GM19397 (cell line): Measurements from ENCODE around the gene CFLAR.

Experiments used
- ATAC-seq: cut with Tn5 transposase; IDR thresholded peaks from one replicate; pipeline ENCODE4 v1.9.1; 2021; ENCODE audit warnings: mild to moderate bottlenecking, moderate library complexity; ENCODE audit not compliant: unreplicated experiment

Gene CFLAR

DNA sequence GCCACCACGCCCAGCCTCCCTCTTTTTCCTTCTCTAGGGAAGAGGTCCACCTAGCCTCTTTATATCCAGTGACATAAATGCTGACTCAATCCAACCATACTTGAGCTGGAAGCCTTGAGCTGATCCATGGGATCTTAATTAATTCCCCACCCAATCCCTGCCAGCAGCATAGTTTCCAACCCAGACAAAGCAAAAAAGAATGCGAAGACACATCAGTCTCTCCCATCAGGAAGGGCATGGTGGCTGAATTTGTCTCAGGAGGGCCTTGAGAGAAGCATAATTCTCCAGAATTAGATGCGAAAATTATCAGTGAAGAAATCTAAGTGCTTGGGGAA lies 89.5 kb downstream of the CFLAR start:
- no peak for ATAC-seq

DNA sequence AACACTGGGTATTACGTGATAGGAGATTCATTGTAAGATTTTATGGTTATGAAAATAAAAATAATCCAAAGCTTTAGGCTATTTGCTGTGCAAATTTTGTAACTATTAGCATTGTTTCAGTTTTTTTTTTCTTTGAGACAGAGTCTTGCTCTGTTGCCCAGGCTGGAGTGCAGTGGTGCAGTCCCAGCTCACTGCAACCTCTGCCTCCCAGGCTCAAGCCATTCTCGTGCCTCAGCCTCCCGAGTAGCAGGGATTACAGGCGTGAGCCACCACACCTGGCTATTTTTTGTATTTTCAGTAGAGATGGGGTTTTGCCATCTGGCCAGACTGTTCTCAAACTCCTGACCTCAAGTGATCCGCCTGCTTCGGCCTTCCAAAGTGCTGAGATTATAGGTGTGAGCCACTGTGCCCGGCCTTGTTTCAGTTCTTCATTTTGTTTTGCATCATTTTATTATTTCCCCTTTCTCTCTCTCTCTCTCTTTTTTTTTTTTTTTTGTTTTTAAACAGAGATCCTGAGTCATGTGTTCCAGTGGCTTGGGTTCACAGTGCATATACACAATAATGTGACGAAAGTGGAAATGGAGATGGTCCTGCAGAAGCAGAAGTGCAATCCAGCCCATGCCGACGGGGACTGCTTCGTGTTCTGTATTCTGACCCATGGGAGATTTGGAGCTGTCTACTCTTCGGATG lies 92.7 kb downstream of the CFLAR start:
- peak; percentile 61 for ATAC-seq

GRCh38 chr2:201215963-201216362 lies 100.0 kb downstream of the CFLAR start:
- no peak for ATAC-seq

GRCh38 chr2:201216918-201217317 lies 101.0 kb downstream of the CFLAR start:
- ATAC-seq = no peak

- ATAC-seq = no peak
Measured at GRCh38 chr2:201218780-201219179, 102.8 kb downstream of the CFLAR start.

DNA sequence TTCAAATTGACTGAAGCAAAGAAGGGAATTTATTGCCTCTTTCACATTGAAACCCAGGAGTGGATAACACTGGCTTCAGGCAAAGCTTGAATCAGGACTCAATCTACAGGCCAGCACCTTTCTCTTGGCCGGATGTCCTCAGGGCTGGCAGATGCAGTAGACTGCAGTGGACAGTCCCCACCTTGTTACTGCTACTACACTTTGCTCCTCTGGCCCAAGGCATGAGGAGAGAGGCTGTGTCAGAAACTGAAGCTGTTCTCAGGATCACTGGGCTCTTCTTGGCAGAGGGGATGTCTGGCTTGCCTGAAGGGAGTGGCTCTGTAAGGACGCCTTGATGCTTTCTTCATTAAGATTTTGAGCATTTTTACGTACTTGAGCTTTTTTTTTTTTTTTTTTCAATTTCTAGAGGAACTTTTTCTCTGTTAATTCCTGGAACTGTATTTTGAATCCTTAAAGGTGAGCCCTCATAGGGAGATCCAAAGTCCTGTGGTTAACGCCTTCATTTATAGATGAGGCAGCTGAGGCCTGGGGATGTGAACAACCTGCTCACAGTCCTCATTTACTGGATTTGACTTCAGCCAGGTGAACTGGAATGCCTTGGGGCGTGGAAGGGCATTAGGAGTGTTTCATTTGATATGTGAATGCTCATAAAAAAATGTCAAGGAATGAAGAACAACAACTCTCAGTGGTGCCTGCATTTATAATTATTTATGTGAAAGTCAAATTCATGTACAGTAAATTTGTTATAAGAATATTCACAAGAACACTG lies 103.5 kb downstream of the CFLAR start:
- no peak for ATAC-seq

GRCh38 chr2:201220102-201220570 lies 104.2 kb downstream of the CFLAR start:
- no peak for ATAC-seq

GRCh38 chr2:201223089-201224073 lies 107.4 kb downstream of the CFLAR start:
- peak; percentile 85 for ATAC-seq
